CD4-positive, alpha-beta T cell treated with Interleukin-10 for 1 hour (primary cell): Measurements from ENCODE around the gene SREBF2.
"Not testable (repeated sequence)": the region's sequence is repeated elsewhere in the genome, so short reads cannot be mapped to it uniquely, and the experiment has no call there.

Experiments used
- DNase-seq: peaks from one replicate; pipeline ENCODE4 v3.0.0-alpha.2; 2020

The SREBF2 gene

GRCh38 chr22:41842996-41843970, 10.4 kb downstream of the SREBF2 start:
- no peak for DNase-seq

DNA sequence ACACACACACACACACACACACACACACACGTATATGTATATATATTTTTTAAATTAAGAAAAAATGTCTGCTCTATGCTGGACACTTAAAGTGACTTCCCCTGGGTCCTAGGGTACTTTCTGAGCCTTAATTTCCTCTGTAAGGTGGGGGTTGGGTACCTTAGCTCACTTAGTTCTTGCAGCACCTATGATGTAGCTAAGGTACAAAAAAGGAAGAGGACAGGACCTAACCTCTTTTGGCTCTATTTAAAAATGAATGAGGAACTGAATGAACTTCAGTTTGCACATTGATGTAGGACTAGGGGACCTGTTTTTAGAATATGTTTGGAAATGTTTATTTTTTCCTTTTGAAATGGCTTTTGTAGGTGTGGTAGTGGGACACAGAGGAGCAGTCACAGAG, 11.1 kb downstream of the SREBF2 start:
- no peak for DNase-seq

DNA sequence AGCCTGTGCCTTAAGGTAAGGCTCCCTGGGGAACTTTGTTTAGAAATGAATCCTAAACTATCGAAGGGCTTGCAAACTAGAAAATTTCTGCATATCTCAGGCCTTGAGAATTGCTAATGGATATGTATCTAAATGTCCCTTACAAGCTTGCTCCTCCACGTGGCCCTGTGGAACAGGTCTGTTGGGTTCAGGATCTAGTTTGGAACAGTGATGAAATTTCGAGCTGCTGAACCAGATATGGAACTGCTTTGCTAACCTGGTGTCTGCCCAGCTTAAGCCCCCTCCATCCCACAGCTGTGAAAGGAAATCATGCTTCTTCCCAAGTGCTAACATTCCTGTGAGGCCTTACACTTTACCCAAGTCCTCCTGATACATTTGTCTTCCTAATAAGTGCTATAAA, 11.6 kb downstream of the SREBF2 start:
- no peak for DNase-seq

DNA sequence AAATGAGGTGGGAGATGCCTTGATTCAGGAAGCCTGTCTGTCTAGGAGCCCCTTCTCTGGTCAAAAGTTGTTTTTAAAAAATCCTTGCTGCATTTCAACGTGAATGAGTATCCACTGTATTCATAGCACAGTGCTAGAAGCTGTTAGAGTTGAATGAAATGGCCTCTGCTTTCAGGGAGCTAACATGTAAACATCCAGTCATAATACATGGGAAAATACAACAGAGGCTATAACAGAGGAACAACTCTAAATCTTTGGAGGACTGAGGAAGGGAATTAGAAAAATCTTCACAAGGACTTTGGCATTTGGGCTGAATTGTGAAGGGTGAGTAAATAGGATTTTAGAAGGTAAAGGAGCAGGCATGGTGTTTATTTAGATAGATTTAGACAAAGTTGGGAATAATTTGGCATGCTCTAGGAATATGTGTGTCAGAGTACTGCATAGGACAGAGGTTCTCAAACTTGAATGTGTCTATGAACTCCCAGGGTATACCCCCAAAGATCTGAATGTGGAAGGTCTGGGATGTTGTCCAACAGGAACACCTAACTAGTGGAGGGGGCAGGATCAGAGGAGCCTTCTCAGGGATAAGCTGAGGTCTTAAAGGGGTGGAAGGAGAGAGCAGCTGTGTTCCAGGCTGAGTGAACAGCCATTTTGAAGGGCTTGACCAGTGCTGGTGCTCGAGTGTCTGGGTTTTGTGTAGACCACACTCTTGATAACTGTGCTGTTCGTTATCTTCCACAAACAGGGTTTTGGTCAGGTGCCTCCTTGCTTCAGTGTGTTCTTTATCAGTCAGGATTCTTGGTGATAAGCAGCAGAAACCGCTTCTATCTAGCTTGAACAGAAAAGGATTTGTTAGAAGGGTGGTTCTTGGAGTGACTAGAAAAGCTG, 12.7 kb downstream of the SREBF2 start:
- no peak for DNase-seq

DNA sequence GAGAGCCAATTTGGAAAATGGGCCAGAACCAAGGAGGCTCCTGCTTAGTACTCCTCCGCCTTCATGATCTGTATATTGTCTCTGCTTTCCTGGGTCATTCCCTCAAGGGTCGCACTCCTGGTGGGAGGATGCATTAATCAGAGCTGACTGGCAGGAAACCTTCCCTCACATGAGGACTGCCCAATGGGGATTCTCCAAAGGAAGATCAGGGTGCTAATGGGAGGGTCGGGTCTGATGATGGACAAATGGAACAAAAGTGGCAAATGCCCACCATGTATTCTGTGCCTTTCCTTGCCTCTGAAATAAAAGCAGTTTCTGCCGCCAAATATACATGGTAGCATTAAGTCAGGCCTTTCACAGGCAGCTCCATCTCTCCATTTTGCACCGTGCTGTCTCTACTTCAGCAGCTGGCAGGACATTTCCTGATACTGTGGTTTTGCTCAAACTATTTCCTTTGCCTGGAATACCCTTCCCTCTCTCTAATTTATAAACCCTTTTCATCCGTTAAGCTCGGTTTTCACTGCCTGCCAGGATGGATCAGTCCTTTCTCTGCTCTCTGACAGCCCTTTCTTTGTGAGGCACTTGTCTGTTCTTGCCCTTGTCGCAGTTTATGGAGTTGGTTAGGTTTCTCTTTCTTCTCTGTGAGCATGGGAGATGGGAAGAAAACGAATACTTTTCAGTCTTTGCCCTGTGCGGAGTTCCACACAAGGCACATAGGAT, 13.5 kb downstream of the SREBF2 start:
- no peak for DNase-seq

- DNase-seq, result no peak
Measured at GRCh38 chr22:41847300-41847699, 14.4 kb downstream of the SREBF2 start.

DNA sequence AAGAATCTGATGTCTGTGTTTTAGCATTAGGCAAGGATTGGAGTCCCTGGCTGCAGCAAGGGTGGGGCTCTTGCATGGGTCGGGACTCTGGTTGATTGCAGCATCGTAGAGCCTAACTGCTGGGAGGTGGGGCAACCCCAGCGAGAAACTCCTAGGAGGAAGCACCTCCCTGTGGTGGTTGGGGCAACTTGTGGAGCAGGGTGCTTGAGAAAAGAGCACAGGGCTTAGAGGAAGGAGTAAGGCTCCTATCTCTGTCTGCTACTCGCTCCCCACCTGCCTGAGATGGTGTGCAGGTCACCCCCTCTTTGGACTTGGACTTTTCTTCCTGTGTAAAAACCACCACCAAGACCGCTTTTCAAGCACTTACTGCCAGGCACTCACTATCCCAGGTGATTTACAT, 15.6 kb downstream of the SREBF2 start:
- DNase-seq, result peak; percentile 24

GRCh38 chr22:41856469-41856868, 23.6 kb downstream of the SREBF2 start:
- no peak for DNase-seq

DNA sequence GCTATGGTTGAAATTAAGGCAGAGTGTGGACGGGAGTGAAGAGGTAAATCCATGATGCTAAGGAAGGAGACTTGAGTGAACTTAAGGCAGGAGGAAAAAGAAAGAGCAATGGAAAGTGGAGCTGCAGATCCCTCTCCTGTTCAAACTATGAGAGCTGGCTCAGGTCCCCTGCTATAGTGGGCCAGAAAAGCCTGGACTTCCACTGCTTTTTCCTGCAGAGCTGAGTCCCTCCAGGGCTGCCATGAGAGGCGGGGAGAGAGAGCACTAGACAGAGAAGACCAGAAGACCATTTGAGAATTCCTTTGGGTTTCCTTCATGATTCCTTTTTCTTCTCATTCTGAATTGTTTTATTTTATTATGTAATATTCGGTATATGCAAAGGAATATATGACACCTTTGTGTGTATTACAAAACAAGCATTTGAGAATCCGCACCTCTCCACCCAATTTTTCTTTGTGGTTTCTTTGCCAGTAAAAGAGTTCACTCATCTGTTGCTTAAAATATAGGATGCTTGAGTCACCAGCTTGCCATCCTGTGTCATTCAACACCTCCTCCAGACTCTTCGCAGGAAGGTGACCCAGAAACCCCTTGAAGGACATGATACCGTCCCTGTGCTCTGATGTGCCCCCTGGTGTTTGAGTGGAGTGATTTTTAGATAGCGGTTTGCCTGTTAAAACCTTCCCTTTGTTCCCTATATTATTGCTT, 24.4 kb downstream of the SREBF2 start:
- peak; percentile 84 for DNase-seq

DNA sequence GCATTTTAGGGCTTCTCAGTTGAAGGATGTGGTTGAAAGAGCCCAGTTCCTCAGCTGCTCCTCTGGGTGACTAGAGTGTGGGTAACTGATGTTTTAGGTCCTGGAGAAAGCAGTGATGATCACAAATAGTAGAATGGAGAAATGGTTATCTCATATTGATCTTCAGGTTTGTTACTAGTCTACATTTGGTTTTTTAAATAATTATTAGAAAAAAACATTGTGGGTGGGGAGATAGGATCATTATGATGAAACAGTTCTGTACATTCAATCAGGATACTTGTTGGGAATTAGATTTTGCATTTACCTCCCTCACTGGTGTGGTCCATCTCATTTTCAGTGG, 24.9 kb downstream of the SREBF2 start:
- no peak for DNase-seq

DNA sequence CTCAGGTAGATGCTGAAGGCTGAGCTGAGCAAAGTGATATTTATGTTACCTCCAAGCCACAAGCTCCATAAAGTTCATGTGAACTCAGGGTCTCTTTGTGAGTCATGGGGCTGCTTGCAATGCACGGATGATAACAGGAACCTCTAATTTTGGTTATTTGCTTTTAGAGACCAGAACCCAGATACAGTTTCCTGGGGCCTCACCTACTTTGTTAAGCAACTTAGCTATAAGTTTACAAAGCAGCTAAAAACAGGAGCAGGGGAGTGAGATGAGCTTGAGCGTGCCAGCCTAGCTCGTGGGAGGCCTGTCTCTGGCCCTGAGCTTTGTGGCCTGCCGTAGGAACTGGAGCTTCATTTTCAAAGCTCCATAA, 29.2 kb downstream of the SREBF2 start:
- peak; percentile 54 for DNase-seq

GRCh38 chr22:41862530-41863266, 29.8 kb downstream of the SREBF2 start:
- DNase-seq, result peak; percentile 31

GRCh38 chr22:41863472-41863871, 30.6 kb downstream of the SREBF2 start:
- no peak for DNase-seq

DNA sequence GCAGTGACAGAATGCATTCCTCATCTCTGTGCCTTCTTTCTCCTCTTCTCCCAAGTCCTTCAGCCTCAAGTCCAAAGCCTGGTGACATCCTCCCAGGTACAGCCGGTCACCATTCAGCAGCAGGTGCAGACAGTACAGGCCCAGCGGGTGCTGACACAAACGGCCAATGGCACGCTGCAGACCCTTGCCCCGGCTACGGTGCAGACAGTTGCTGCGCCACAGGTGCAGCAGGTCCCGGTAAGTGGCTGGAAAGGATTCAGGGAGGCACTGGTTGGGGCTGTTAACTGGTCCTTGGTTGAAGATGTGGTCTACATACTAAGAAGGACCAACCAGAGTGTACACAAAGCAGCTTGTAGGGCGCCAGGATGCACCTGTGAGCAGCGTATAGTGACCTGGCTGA, 35.7 kb downstream of the SREBF2 start:
- no peak for DNase-seq

GRCh38 chr22:41870081-41870480, 37.2 kb downstream of the SREBF2 start:
- DNase-seq, result not testable (repeated sequence)

GRCh38 chr22:41870786-41871185, 37.9 kb downstream of the SREBF2 start:
- DNase-seq, result no peak

GRCh38 chr22:41873391-41873790, 40.5 kb downstream of the SREBF2 start:
- peak; percentile 56 for DNase-seq

- no peak for DNase-seq
Measured at GRCh38 chr22:41874090-41874489, 41.2 kb downstream of the SREBF2 start.

GRCh38 chr22:41875531-41876270, 42.8 kb downstream of the SREBF2 start:
- DNase-seq, result no peak

DNA sequence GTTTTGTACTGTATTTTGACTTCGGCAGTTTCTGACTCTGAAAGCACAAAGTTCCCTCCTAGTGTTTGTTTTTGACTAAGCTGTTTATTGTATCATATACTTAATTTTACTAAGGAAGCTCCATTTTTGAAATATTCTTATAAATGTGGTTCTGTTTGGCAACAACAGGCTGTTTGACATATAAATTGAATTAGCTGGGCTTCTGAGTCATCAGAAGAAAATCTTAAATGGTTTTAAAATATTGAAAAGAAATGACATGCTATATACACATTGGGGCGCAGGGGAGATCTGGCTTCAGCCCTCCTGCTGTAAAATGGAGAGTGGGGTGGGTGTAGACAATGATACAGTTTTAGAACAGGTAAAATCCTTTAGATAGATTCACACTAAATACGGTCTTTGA, 43.4 kb downstream of the SREBF2 start:
- DNase-seq, result no peak

- DNase-seq, result no peak
Measured at GRCh38 chr22:41876675-41877074, 43.8 kb downstream of the SREBF2 start.
